DOHH2 (cell line): Measurements from ENCODE around the gene ADNP.

Experiments used
- H3F3A ChIP-seq: fragments of 200-600 bp; sonication (generic), shearing (Covaris generic); 2 replicates; pipeline ENCODE4 v1.6.0; 2016; ENCODE audit warnings: antibody characterized with exemption, mild to moderate bottlenecking; ENCODE audit not compliant: control insufficient read depth, insufficient read depth
- H3K27ac ChIP-seq: fragments of 200-600 bp; sonication (generic); 2 replicates; pipeline ENCODE4 v1.5.1; 2014; ENCODE audit warnings: low read depth, mild to moderate bottlenecking, low read length, moderate library complexity
- H3K27me3 ChIP-seq: fragments of 200-600 bp; sonication (generic); 2 replicates; pipeline ENCODE4 v1.6.1; 2014; ENCODE audit warnings: mild to moderate bottlenecking, low read length, mixed read lengths; ENCODE audit not compliant: control insufficient read depth
- H3K36me3 ChIP-seq: fragments of 200-600 bp; sonication (generic); 2 replicates; pipeline ENCODE4 v1.6.1; 2014; ENCODE audit warnings: mild to moderate bottlenecking, low read length, moderate library complexity, mixed read lengths; ENCODE audit not compliant: control insufficient read depth
- H3K4me1 ChIP-seq: fragments of 200-600 bp; sonication (generic); 2 replicates; pipeline ENCODE4 v1.6.1; 2014; ENCODE audit warnings: mild to moderate bottlenecking, low read length, mixed read lengths; ENCODE audit not compliant: control insufficient read depth
- H3K4me2 ChIP-seq: fragments of 200-600 bp; sonication (generic); 2 replicates; pipeline ENCODE4 v1.6.0; 2014; ENCODE audit warnings: mild to moderate bottlenecking, low read length, moderate library complexity
- H3K4me3 ChIP-seq: fragments of 200-600 bp; sonication (generic); 2 replicates; pipeline ENCODE4 v1.5.1; 2014; ENCODE audit warnings: mild to moderate bottlenecking, low read length, mixed read lengths
- H3K79me2 ChIP-seq: fragments of 200-600 bp; sonication (generic); 2 replicates; pipeline ENCODE4 v1.6.1; 2014; ENCODE audit warnings: mild to moderate bottlenecking, low read length, mixed read lengths; ENCODE audit not compliant: control insufficient read depth
- H3K9me2 ChIP-seq: fragments of 200-600 bp; sonication (generic); replicated peaks from 2 replicates; pipeline ENCODE4 v1.6.1; 2014; ENCODE audit warnings: mild to moderate bottlenecking, low read length, mixed read lengths; ENCODE audit not compliant: control insufficient read depth
- H3K9me3 ChIP-seq: fragments of 200-600 bp; sonication (generic); 2 replicates; pipeline ENCODE4 v1.6.1; 2014; ENCODE audit warnings: antibody characterized with exemption, low read length, mixed read lengths; ENCODE audit not compliant: control insufficient read depth, insufficient read depth
- H4K20me1 ChIP-seq: fragments of 200-600 bp; sonication (generic); 2 replicates; pipeline ENCODE4 v1.6.0; 2014; ENCODE audit warnings: low read depth, mild to moderate bottlenecking, antibody characterized with exemption, low read length, moderate library complexity; ENCODE audit not compliant: control insufficient read depth, insufficient read depth
- EZH2phosphoT487 ChIP-seq: fragments of 200-600 bp; sonication (generic); IDR thresholded peaks from 2 replicates; pipeline ENCODE4 v1.6.1; 2017; ENCODE audit warnings: borderline replicate concordance, mild to moderate bottlenecking, antibody characterized with exemption, low read length, moderate library complexity, mixed read lengths
- TF ChIP-seq, protein P1 (sequence below): fragments of 200-600 bp; sonication (generic); IDR thresholded peaks from one replicate; pipeline ENCODE4 v1.5.1; 2014; ENCODE audit warnings: antibody characterized with exemption, mild to moderate bottlenecking, low read depth, low read length; ENCODE audit not compliant: poor library complexity, severe bottlenecking

Gene ADNP

DNA sequence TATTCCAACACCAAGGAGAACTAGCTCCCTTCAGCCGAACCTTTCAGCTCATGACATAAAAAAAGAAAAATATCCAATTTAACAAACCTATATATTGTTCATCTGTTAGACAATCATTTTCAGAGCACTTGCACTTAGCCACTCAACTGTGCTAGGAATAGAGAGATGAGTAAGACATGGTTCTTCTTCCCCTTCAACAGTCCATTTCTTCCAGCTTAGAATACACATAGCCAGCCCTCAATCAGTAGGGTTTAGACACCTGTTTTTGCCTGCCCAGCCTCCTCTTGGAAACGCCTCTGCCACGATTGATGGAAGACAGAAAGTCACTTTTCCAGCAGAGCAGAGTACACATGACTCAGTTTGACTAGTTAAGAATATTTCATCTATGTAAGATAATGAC lies 21.8 kb downstream of the ADNP start:
- Histone ChIP-seq H3K36me3 (peaks cover 86% of the 10 kb centered on the region), H3K27me3 (no peaks in the 10 kb centered on the region), H4K20me1 (peaks cover 30% of the 10 kb centered on the region), H3K4me1 (peaks cover 25% of the 10 kb centered on the region), H3F3A (peaks cover 10% of the 10 kb centered on the region), H3K9me2 (no peaks in the 10 kb centered on the region), H3K4me3 (no peak overlapping the region), H3K27ac (no peak overlapping the region), H3K4me2 (no peak overlapping the region), H3K9me3 (no peaks in the 10 kb centered on the region), H3K79me2 (peaks cover 100% of the 10 kb centered on the region)
- no peak for TF ChIP-seq EZH2phosphoT487
- TF ChIP-seq, protein P1, sequence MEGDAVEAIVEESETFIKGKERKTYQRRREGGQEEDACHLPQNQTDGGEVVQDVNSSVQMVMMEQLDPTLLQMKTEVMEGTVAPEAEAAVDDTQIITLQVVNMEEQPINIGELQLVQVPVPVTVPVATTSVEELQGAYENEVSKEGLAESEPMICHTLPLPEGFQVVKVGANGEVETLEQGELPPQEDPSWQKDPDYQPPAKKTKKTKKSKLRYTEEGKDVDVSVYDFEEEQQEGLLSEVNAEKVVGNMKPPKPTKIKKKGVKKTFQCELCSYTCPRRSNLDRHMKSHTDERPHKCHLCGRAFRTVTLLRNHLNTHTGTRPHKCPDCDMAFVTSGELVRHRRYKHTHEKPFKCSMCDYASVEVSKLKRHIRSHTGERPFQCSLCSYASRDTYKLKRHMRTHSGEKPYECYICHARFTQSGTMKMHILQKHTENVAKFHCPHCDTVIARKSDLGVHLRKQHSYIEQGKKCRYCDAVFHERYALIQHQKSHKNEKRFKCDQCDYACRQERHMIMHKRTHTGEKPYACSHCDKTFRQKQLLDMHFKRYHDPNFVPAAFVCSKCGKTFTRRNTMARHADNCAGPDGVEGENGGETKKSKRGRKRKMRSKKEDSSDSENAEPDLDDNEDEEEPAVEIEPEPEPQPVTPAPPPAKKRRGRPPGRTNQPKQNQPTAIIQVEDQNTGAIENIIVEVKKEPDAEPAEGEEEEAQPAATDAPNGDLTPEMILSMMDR = no peak

DNA sequence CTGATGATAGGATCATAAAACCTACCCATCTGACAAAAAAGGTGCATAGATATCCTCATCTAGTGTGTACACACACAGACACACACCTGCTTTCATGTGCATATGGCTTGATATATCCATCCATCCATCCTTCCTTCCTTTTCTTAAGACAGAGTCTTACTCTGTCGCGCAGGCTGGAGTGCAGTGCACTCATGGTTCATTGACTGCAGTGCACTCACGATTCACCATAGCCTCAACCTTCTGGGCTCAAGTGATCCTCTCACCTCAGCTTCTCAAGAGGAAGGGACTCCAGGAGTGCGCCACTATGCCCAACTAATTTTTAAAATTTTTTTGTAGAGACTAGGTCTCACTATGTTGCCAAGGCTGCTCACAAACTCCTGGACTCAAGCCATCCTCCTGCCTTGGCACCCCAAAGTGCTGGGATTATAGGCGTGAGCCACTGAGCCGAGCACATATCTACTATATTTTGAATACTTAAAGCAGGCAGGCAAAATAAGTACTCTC lies 27.1 kb downstream of the ADNP start:
- no peaks in the 10 kb centered on the region for H3K27me3 ChIP-seq
- H3K9me3 ChIP-seq = no peaks in the 10 kb centered on the region
- H3K79me2 ChIP-seq = peaks cover 93% of the 10 kb centered on the region
- H3K4me3 ChIP-seq = no peak overlapping the region
- TF ChIP-seq, protein P1 = no peak
- TF ChIP-seq EZH2phosphoT487 = no peak
- H3K4me1 ChIP-seq = peaks cover 4% of the 10 kb centered on the region; the same call in 1 of the 2 replicates
- H3K36me3 ChIP-seq = peaks cover 90% of the 10 kb centered on the region
- peaks cover 30% of the 10 kb centered on the region for H3F3A ChIP-seq
- no peak overlapping the region for H3K4me2 ChIP-seq
- no peak overlapping the region for H3K27ac ChIP-seq
- H4K20me1 ChIP-seq = peaks cover 34% of the 10 kb centered on the region
- H3K9me2 ChIP-seq = no peaks in the 10 kb centered on the region

DNA sequence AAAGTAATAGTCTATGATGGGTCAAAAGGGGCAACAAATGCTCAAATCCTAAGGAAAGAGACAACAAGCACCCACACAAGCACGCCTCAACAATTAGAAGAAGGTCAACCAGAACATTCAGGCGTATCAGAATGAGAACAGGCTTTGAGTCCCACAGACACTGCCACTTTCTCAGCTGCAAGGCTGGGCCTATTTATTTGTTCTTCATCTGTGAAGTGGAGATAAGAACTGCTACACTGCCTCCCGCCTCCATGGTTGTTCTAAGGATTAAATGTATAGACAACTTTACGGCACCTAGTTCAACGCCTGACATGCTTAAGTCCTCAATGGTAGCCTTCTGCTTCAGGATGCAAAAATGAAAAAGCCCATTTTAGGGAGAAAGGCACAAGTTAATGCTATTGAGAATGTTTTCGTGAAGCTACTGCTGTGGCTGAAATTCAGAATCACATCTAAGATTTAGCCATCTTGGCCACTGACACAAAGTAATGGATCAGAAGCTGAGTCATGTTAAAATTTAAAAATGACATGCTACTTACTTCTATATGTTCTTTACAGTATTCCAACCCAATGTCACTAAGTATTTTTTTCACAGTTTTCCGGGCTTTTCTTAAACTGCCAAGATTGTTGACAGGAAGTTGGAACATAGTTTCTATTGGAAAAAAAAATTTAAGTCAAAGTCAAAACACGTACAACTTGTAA lies 27.7 kb downstream of the ADNP start:
- H3K4me2 ChIP-seq = no peak overlapping the region
- peaks cover 34% of the 10 kb centered on the region for H3F3A ChIP-seq
- H3K9me3 ChIP-seq = no peaks in the 10 kb centered on the region
- H3K27ac ChIP-seq = no peak overlapping the region
- TF ChIP-seq, protein P1 = no peak
- H3K9me2 ChIP-seq = no peaks in the 10 kb centered on the region
- peaks cover 28% of the 10 kb centered on the region for H4K20me1 ChIP-seq
- H3K4me3 ChIP-seq = no peak overlapping the region
- H3K4me1 ChIP-seq = peaks cover 4% of the 10 kb centered on the region; the same call in 1 of the 2 replicates
- H3K27me3 ChIP-seq = no peaks in the 10 kb centered on the region
- H3K79me2 ChIP-seq = peaks cover 87% of the 10 kb centered on the region
- peaks cover 92% of the 10 kb centered on the region for H3K36me3 ChIP-seq
